Measurements from ENCODE around the gene LINGO3.

DNA sequence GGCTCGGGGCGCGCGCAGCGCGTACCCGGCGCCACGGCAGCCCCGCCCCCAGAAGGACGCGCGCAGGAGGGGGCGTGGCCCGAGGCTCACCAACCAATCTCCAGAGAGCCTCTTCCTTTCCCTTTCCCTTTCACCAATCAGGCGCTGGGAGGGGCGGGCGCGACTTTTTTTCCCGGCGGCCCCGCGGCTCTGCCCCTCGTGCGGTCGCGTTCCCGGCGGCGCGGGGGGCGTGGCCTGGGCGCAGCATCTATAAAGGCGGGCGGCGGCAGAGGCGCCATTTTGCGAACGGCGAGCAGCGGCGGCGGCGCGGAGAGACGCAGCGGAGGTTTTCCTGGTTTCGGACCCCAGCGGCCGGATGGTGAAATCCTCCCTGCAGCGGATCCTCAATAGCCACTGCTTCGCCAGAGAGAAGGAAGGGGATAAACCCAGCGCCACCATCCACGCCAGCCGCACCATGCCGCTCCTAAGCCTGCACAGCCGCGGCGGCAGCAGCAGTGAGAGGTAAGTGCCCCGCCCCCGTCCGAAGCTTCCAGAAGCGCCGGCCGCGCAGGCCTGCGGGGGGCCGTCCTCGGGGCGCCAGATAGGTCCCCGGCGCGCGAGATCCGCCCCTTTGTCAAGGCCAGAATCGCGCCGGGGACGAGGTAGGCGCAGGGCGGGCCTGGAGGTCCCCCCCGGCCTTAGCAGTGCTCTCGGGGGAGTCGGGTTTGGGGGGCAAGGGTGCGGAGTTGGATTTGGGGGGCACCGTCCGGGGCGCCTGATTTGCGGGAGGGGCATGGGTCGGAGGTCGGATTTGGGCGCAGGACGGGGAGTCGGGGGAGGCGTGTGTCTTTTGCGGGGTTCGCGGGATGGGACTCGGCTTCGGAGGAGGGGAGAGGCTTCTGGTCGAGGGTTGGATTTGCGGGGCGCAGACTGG, 38.5 kb downstream of the LINGO3 start:
- TF ChIP-seq ZNF512 (CRISPR knock-in tag; IDR thresholded peaks at IDR 0.05; ENCODE audit: borderline replicate concordance) = no peak
- TF ChIP-seq USF1 (CRISPR knock-in tag; IDR thresholded peaks at IDR 0.05) = peak; percentile 60; the same call in 1 of the 2 replicates
- no peak for TF ChIP-seq ZNF138 (CRISPR knock-in tag; conservative IDR thresholded peaks at IDR 0.05)
- TF ChIP-seq, protein P1, sequence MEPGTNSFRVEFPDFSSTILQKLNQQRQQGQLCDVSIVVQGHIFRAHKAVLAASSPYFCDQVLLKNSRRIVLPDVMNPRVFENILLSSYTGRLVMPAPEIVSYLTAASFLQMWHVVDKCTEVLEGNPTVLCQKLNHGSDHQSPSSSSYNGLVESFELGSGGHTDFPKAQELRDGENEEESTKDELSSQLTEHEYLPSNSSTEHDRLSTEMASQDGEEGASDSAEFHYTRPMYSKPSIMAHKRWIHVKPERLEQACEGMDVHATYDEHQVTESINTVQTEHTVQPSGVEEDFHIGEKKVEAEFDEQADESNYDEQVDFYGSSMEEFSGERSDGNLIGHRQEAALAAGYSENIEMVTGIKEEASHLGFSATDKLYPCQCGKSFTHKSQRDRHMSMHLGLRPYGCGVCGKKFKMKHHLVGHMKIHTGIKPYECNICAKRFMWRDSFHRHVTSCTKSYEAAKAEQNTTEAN (CRISPR knock-in tag; IDR thresholded peaks at IDR 0.05) = peak; percentile 24; the same call in 1 of the 2 replicates
- TF ChIP-seq, protein P2, sequence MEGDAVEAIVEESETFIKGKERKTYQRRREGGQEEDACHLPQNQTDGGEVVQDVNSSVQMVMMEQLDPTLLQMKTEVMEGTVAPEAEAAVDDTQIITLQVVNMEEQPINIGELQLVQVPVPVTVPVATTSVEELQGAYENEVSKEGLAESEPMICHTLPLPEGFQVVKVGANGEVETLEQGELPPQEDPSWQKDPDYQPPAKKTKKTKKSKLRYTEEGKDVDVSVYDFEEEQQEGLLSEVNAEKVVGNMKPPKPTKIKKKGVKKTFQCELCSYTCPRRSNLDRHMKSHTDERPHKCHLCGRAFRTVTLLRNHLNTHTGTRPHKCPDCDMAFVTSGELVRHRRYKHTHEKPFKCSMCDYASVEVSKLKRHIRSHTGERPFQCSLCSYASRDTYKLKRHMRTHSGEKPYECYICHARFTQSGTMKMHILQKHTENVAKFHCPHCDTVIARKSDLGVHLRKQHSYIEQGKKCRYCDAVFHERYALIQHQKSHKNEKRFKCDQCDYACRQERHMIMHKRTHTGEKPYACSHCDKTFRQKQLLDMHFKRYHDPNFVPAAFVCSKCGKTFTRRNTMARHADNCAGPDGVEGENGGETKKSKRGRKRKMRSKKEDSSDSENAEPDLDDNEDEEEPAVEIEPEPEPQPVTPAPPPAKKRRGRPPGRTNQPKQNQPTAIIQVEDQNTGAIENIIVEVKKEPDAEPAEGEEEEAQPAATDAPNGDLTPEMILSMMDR (IDR thresholded peaks at IDR 0.05) = no peak
- TF ChIP-seq, protein P3, sequence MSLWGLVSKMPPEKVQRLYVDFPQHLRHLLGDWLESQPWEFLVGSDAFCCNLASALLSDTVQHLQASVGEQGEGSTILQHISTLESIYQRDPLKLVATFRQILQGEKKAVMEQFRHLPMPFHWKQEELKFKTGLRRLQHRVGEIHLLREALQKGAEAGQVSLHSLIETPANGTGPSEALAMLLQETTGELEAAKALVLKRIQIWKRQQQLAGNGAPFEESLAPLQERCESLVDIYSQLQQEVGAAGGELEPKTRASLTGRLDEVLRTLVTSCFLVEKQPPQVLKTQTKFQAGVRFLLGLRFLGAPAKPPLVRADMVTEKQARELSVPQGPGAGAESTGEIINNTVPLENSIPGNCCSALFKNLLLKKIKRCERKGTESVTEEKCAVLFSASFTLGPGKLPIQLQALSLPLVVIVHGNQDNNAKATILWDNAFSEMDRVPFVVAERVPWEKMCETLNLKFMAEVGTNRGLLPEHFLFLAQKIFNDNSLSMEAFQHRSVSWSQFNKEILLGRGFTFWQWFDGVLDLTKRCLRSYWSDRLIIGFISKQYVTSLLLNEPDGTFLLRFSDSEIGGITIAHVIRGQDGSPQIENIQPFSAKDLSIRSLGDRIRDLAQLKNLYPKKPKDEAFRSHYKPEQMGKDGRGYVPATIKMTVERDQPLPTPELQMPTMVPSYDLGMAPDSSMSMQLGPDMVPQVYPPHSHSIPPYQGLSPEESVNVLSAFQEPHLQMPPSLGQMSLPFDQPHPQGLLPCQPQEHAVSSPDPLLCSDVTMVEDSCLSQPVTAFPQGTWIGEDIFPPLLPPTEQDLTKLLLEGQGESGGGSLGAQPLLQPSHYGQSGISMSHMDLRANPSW (CRISPR knock-in tag; conservative IDR thresholded peaks at IDR 0.05; ENCODE audit: low read depth) = no peak
- no peak for TF ChIP-seq NFE2L1 (CRISPR knock-in tag; IDR thresholded peaks at IDR 0.05)
- TF ChIP-seq MAX (CRISPR knock-in tag; IDR thresholded peaks at IDR 0.05) = peak; percentile 75
- no peak for TF ChIP-seq PRRX2 (CRISPR knock-in tag; IDR thresholded peaks at IDR 0.05)
